ENCODE results near the gene RFTN1. TPM values are rescaled to one million over a fixed set of nuclear protein-coding genes. Genes with fewer than 3 reads are reported as not detected.

Gene RFTN1
- total and polyA plus RNA-seq, 2 donors (not counting 3 experiments of a cell fraction or from before 2014, with no cell fraction given), result 40.3 to 43.3 TPM

DNA sequence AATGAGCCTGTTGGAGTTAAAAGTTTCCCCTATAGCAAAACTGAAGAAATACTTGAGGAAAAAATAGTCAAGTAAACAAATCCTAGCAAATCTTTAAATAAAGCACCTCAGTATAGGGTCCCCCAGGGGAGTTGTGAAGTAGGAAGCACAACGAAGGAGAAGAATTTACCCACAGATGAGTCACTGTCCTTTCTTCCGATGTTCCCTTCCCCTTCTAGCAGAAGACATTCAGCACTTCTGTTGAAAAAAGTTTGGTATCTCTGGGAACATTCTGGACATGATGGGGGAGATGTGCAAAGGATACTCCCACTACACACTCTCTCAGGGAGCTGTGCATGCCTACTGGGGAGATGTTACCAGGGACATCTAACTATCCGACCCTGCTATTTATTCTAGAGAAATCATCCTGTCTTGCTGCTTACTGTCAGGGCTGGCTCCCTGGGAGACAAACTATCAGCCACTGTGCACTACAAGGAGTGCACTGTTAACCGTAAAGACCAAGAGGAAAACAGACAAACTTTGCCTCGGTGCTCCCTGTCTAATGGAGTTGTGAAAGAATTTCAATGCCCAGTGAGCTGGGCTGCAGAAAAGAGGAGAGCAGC lies 93.8 kb downstream of the RFTN1 start:
- intact Hi-C loops (cut with micrococcal nuclease) (no loop called here), dilution Hi-C loops (cut with MboI; ENCODE audit: extremely low pct_ligation_motif_present, low sequenced_read_pairs) (no loop called here)
- Histone ChIP-seq H3K4me2 (ENCODE audit: insufficient read depth, low read length) (peak overlapping the region; percentile 12), H3K4me3 (replicated peaks in 1 of 3; ENCODE audit: insufficient read depth in 1 of 3, low read depth in 1 of 3, low read length in 3 of 3) (no peak overlapping the region), H3K27ac (ENCODE audit: insufficient read depth, low read depth, low read length) (no peak overlapping the region), H3K9me3 (replicated peaks; ENCODE audit: control insufficient read depth, insufficient read depth, low read length) (no peaks in the 10 kb centered on the region), H2AFZ (ENCODE audit: low read depth, low read length) (no peak overlapping the region), H3K27me3 (ENCODE audit: control insufficient read depth in 2 of 2, insufficient read depth in 2 of 2, low read length in 2 of 2) (no peaks in the 10 kb centered on the region), H3K36me3 (ENCODE audit: control insufficient read depth in 2 of 2, extremely low read depth in 1 of 2, insufficient read depth in 2 of 2, low read length in 2 of 2) (no peaks in the 10 kb centered on the region), H3K79me2 (ENCODE audit: control insufficient read depth, insufficient read depth, low read length) (no peaks in the 10 kb centered on the region), H3K9me1 (replicated peaks; ENCODE audit: control insufficient read depth, extremely low read depth, insufficient read depth, low read length) (no peaks in the 10 kb centered on the region), H3K4me1 (ENCODE audit: control insufficient read depth, extremely low read depth, insufficient read depth, low read length) (peaks cover 6% of the 10 kb centered on the region), H3K9ac (replicated peaks; ENCODE audit: extremely low read depth, insufficient read depth, low read length) (no peak overlapping the region), H4K20me1 (replicated peaks; ENCODE audit: control insufficient read depth, extremely low read depth, insufficient read depth, low read length) (no peaks in the 10 kb centered on the region)
- ChIA-PET CTCF (interaction anchor here (1.4 to 2.0 kb wide), 2 partner anchors 12 to 129 kb away, joined by 4 to 6 read pairs; no protein-coding TSS in a partner anchor), POLR2A (no interaction called here)
- no peak for DNase-seq (ENCODE audit: low read depth, low spot score)
- no TSS peak for BruUV-seq (replicated peaks)
- TF ChIP-seq POLR2AphosphoS5 (IDR thresholded peaks at IDR 0.05; ENCODE audit: insufficient read depth, low read depth, low read length), result no peak
- TF ChIP-seq FOS (IDR thresholded peaks at IDR 0.05; ENCODE audit: borderline replicate concordance, insufficient read depth, low read length), result peak; percentile 16
- peak; percentile 26 for FAIRE-seq

DNA sequence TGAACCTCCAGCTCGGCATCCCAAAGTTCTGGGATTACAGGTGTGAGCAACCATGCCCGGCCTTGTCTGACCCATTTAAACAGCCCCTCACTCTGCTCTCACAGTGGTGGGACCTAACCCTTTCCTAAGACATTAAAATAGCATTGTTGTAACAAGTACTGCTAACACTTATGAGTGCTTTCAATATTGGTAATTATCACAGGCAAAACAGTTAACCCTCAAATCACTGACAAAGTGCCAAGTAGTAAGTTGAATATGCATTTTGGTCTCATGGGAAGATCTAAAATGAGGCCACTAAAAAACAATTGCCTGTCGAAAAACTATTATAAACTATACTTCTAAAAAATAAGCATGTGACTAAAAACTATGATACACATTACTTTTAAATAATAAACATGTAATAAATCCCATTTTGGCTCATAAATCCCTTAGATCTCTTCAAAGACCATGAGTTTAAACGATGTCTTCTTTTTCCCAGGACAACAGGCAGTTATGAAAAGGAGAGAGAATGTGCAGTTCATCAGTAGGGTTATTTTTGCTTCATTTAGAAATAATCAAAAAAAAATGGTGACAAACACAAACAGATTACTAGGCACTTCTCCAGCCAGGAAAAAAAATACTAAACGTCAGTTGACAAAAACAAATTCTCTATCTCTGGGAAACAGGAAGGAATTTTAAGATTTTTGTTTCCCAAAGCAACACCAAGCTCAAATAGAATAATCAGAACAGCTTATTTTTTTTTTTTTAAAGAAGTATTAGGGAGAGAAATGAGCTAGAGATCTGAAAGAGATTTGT lies 95.4 kb downstream of the RFTN1 start:
- H3K27me3 ChIP-seq (ENCODE audit: control insufficient read depth in 2 of 2, insufficient read depth in 2 of 2, low read length in 2 of 2), result no peaks in the 10 kb centered on the region
- H2AFZ ChIP-seq (ENCODE audit: low read depth, low read length), result no peak overlapping the region
- FAIRE-seq, result no peak
- H3K4me1 ChIP-seq (ENCODE audit: control insufficient read depth, extremely low read depth, insufficient read depth, low read length), result peaks cover 6% of the 10 kb centered on the region
- H3K9ac ChIP-seq (replicated peaks; ENCODE audit: extremely low read depth, insufficient read depth, low read length), result no peak overlapping the region
- intact Hi-C loops (cut with micrococcal nuclease) (no loop called here), dilution Hi-C loops (cut with MboI; ENCODE audit: extremely low pct_ligation_motif_present, low sequenced_read_pairs) (no loop called here)
- H4K20me1 ChIP-seq (replicated peaks; ENCODE audit: control insufficient read depth, extremely low read depth, insufficient read depth, low read length), result no peaks in the 10 kb centered on the region
- H3K36me3 ChIP-seq (ENCODE audit: control insufficient read depth in 2 of 2, extremely low read depth in 1 of 2, insufficient read depth in 2 of 2, low read length in 2 of 2), result no peaks in the 10 kb centered on the region
- CTCF ChIA-PET, result no interaction called here
- no peak overlapping the region for H3K27ac ChIP-seq (ENCODE audit: insufficient read depth, low read depth, low read length)
- POLR2A ChIA-PET, result no interaction called here
- H3K4me2 ChIP-seq (ENCODE audit: insufficient read depth, low read length), result no peak overlapping the region
- no peaks in the 10 kb centered on the region for H3K79me2 ChIP-seq (ENCODE audit: control insufficient read depth, insufficient read depth, low read length)
- no TSS peak for BruUV-seq (replicated peaks)
- TF ChIP-seq JUN (IDR thresholded peaks at IDR 0.05; ENCODE audit: borderline replicate concordance, insufficient read depth, insufficient read length, low read depth) (no peak), GATA2 (IDR thresholded peaks at IDR 0.05; ENCODE audit: insufficient read depth, insufficient read length, low read depth, low read length) (no peak), MYC (IDR thresholded peaks at IDR 0.05; ENCODE audit: low read depth, low read length) (no peak), POLR2A (IDR thresholded peaks at IDR 0.05; ENCODE audit: low read depth, low read length) (no peak), FOS (IDR thresholded peaks at IDR 0.05; ENCODE audit: borderline replicate concordance, insufficient read depth, low read length) (no peak), EZH2 (IDR thresholded peaks at IDR 0.05; ENCODE audit: borderline replicate concordance, low read depth, low read length, severe bottlenecking) (no peak), POLR2AphosphoS5 (IDR thresholded peaks at IDR 0.05; ENCODE audit: insufficient read depth, low read depth, low read length) (no peak)
- TF ChIP-seq, protein P1, sequence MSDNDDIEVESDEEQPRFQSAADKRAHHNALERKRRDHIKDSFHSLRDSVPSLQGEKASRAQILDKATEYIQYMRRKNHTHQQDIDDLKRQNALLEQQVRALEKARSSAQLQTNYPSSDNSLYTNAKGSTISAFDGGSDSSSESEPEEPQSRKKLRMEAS (IDR thresholded peaks at IDR 0.05; ENCODE audit: insufficient read depth, insufficient read length), result no peak
- TF ChIP-seq, protein P2, sequence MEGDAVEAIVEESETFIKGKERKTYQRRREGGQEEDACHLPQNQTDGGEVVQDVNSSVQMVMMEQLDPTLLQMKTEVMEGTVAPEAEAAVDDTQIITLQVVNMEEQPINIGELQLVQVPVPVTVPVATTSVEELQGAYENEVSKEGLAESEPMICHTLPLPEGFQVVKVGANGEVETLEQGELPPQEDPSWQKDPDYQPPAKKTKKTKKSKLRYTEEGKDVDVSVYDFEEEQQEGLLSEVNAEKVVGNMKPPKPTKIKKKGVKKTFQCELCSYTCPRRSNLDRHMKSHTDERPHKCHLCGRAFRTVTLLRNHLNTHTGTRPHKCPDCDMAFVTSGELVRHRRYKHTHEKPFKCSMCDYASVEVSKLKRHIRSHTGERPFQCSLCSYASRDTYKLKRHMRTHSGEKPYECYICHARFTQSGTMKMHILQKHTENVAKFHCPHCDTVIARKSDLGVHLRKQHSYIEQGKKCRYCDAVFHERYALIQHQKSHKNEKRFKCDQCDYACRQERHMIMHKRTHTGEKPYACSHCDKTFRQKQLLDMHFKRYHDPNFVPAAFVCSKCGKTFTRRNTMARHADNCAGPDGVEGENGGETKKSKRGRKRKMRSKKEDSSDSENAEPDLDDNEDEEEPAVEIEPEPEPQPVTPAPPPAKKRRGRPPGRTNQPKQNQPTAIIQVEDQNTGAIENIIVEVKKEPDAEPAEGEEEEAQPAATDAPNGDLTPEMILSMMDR (IDR thresholded peaks at IDR 0.05; ENCODE audit: extremely low read depth in 1 of 2, insufficient read depth in 1 of 2, low read depth in 1 of 2, low read length in 2 of 2), result no peak
- H3K4me3 ChIP-seq (replicated peaks in 1 of 3; ENCODE audit: insufficient read depth in 1 of 3, low read depth in 1 of 3, low read length in 3 of 3), result no peak overlapping the region
- H3K9me1 ChIP-seq (replicated peaks; ENCODE audit: control insufficient read depth, extremely low read depth, insufficient read depth, low read length), result no peaks in the 10 kb centered on the region
- no peaks in the 10 kb centered on the region for H3K9me3 ChIP-seq (replicated peaks; ENCODE audit: control insufficient read depth, insufficient read depth, low read length)
- no peak for DNase-seq (ENCODE audit: low read depth, low spot score)
